ENCODE measurements around the gene HSPBAP1. TPM values are rescaled to one million over a fixed set of nuclear protein-coding genes. Genes with fewer than 3 reads are reported as not detected.

HSPBAP1 gene
- total and polyA plus RNA-seq, 2 of the 4 experiments (the other 2 are of a cell fraction) = 2.6 to 4.8 TPM

- Histone ChIP-seq H4K8ac (ENCODE audit: low read depth in 2 of 2, low read length in 2 of 2) (no peak overlapping the region), H3K27me3 (ENCODE audit: control insufficient read depth, insufficient read depth, low read length) (no peaks in the 10 kb centered on the region), H4K5ac (ENCODE audit: low read depth, low read length) (no peak overlapping the region), H2AK9ac (replicated peaks; ENCODE audit: low read depth, low read length, poor library complexity) (no peak overlapping the region), H2AFZ (replicated peaks; ENCODE audit: low read length, poor library complexity) (no peak overlapping the region), H2BK5ac (ENCODE audit: low read depth, low read length, poor library complexity, severe bottlenecking) (no peak overlapping the region), H3K14ac (replicated peaks; ENCODE audit: low read depth, low read length) (no peak overlapping the region), H3K56ac (ENCODE audit: extremely low read depth, insufficient read depth, low read length) (no peak overlapping the region), H3K9me3 (ENCODE audit: control insufficient read depth, insufficient read depth, low read length) (no peaks in the 10 kb centered on the region), H3K9me1 (ENCODE audit: insufficient read depth, low read length) (no peaks in the 10 kb centered on the region), H4K91ac (ENCODE audit: insufficient read depth, low read depth, low read length) (no peak overlapping the region), H3K23ac (ENCODE audit: low read depth, low read length) (no peak overlapping the region), H3K9ac (ENCODE audit: low read depth, low read length) (no peak overlapping the region), H3K36me3 (ENCODE audit: control insufficient read depth, insufficient read depth, low read length) (peaks cover 26% of the 10 kb centered on the region), H2BK15ac (ENCODE audit: low read depth, low read length) (no peak overlapping the region), H2AK5ac (ENCODE audit: low read depth, low read length) (no peak overlapping the region), H3K4me2 (ENCODE audit: low read depth, low read length) (no peak overlapping the region), H3K79me1 (ENCODE audit: low read depth in 1 of 2, low read length in 2 of 2) (no peaks in the 10 kb centered on the region), H4K20me1 (ENCODE audit: insufficient read depth, low read length) (no peaks in the 10 kb centered on the region), H3K4ac (ENCODE audit: low read depth, low read length) (no peak overlapping the region), H3K27ac (ENCODE audit: insufficient read depth, low read length) (no peak overlapping the region), H2BK120ac (ENCODE audit: low read depth, low read length) (no peak overlapping the region), H3K18ac (ENCODE audit: low read depth, low read length) (no peak overlapping the region), H3K4me3 (ENCODE audit: insufficient read depth, low read depth, low read length) (no peak overlapping the region), H2BK20ac (ENCODE audit: low read depth, low read length) (no peak overlapping the region), H3K4me1 (ENCODE audit: control insufficient read depth, insufficient read depth, low read length) (no peaks in the 10 kb centered on the region)
- dilution Hi-C loops (cut with HindIII; ENCODE audit: low sequenced_read_pairs, unreplicated experiment) = no loop called here
- in situ Hi-C loops (cut with MboI; ENCODE audit: low sequenced_read_pairs) = no loop called here
- TF ChIP-seq CEBPB (IDR thresholded peaks at IDR 0.05; ENCODE audit: low read depth, low read length) (no peak), BHLHE40 (IDR thresholded peaks at IDR 0.05; ENCODE audit: low read depth, low read length) (no peak)
- ChIA-PET POLR2A (ENCODE audit: unreplicated experiment) (no interaction called here), CTCF (interaction anchor here (0.8 kb wide), 2 partner anchors 16 to 17 kb away, joined by 3 to 5 read pairs; no protein-coding TSS in a partner anchor)
- BruUV-seq (replicated peaks) = no TSS peak
- DNase-seq (no peak), ATAC-seq (ENCODE audit: low read depth) (no peak)
- intact Hi-C loops (cut with micrococcal nuclease) = no loop called here
These were observed 97.6 kb downstream of the HSPBAP1 start for GRCh38 chr3:122695927-122696561.
